Renal pelvis (tissue), 4 donors: ENCODE results near the gene KRTAP4-4. TPM values are rescaled to one million over a fixed set of nuclear protein-coding genes. Genes with fewer than 3 reads are reported as not detected.
"Not testable (repeated sequence)": the region's sequence is repeated elsewhere in the genome, so short reads cannot be mapped to it uniquely, and the experiment has no call there.

Experiments
- DNase-seq: peaks from one replicate; pipeline ENCODE4 v3.0.0-alpha.2; 2013
- polyA plus RNA-seq, 3 donors: library from polyadenylated mRNA; unstranded; fragments of 120-200 nt; gene quantifications; one replicate each; pipeline ENCODE4 v1.2.1, GENCODE V29; 2013; ENCODE audit not compliant: insufficient read length in 3 of 3

Gene KRTAP4-4
- polyA plus RNA-seq, 3 donors = not detected

- DNase-seq = not testable (repeated sequence)
These were observed 11.4 kb downstream of the KRTAP4-4 start for GRCh38 chr17:41148971-41149651.

- no peak for DNase-seq
These were observed 12.9 kb downstream of the KRTAP4-4 start for GRCh38 chr17:41147531-41148204.

- DNase-seq = no peak
These were observed 15.3 kb downstream of the KRTAP4-4 start for GRCh38 chr17:41145261-41145660.

DNA sequence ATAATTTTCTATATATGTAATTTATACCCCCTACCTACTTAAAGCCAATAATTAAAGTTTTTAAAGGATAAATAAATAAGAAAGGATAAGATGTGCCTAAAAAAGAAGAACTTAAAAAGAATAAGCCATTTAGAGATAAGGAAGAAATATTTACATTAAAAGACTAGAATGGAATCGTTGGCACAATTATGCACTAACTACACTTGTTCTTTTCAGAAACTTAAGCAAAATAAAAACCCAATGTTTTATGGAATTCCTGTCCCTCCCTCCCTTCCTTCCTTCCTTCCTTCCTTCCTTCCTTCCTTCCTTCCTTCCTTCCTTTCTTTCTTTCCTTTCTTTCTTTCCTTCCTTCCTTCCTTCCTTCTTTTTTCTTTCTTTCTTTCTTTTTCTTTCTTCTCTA is 15.7 kb downstream of the KRTAP4-4 start:
- no peak for DNase-seq

- no peak for DNase-seq
These were observed 19.2 kb downstream of the KRTAP4-4 start for GRCh38 chr17:41141361-41141760.

- no peak for DNase-seq
These were observed 20.0 kb downstream of the KRTAP4-4 start, which contains the start of gene KRTAP4-6 for GRCh38 chr17:41140360-41141131. Gene KRTAP4-6 (minus strand): TSS chr17:41140544. CDS start chr17:41140487, 57 bp downstream.

GRCh38 chr17:41139865-41140264 is 20.7 kb downstream of the KRTAP4-4 start:
- DNase-seq = not testable (repeated sequence)

GRCh38 chr17:41133880-41134735 is 26.4 kb downstream of the KRTAP4-4 start:
- no peak for DNase-seq

DNA sequence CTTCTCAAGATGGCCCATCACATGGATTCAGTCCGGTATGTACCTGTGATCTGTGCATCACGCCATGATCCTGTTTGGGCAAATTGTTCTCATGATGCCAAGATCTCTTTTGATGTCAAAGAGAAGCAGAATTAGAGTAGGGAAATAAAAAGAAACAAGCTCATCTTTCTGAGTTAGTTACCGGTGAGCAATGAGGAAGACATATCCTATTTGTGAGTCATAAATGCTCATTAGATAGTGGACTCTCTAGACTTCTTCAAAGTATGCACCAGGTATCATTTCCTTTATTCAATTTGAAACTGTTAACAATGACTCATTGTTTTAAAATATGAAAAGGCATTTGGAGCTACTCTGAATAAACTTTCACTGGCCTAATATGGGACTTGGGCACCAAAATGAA is 28.6 kb downstream of the KRTAP4-4 start:
- DNase-seq = no peak

GRCh38 chr17:41127371-41127770 is 33.2 kb downstream of the KRTAP4-4 start:
- DNase-seq = no peak

- DNase-seq = no peak
These were observed 34.1 kb downstream of the KRTAP4-4 start for GRCh38 chr17:41126412-41126811.

- DNase-seq = no peak
These were observed 35.5 kb downstream of the KRTAP4-4 start for GRCh38 chr17:41125064-41125463.

DNA sequence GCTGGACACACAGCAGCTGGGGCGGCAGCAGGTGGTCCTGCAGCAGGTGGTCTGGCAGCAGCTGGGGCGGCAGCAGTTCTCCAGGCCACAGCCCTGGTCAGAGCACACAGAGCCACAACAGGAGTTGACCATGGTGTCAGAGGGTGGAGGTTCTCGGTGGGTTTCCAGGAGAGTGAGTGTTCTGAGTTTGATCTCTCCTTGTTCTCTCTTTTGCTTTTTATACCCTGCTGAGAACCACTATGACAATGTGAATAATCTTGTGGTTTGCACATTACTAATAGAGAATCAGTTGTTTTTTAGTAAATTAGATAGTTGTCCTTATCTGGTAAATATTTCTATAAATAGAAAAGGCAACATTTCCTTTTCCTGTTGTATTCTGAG is 36.6 kb downstream of the KRTAP4-4 start, which contains the start of gene KRTAP4-12:
Gene KRTAP4-12, minus strand, starts transcription at position 192 of the 381 bp plus-strand sequence. Its CDS starts 60 bp downstream, at position 132.
- DNase-seq = not testable (repeated sequence)

- DNase-seq = not testable (repeated sequence)
These were observed 37.1 kb downstream of the KRTAP4-4 start for GRCh38 chr17:41123292-41123990.

DNA sequence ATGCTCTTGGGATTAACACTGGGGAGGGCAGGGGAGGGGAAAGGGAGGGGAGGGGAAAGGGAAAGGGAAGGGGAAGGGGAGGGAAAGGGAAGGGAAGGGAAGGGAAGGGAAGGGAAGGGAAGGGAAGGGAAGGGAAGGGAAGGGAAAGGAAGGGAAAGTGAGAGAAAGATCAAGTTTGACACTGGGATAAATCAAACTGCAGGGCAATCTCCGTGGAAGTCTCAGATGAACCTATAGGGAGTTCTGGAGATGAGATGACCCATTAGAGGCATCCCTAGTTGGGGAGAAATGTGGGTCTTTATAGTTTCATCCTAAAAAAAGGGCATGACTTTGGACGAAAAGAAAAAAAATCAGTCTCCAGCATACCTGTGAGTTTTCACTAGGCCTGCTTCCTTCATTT is 38.8 kb downstream of the KRTAP4-4 start:
- no peak for DNase-seq

GRCh38 chr17:41119696-41120690 is 40.6 kb downstream of the KRTAP4-4 start:
- DNase-seq = not testable (repeated sequence)

- DNase-seq = no peak
These were observed 41.8 kb downstream of the KRTAP4-4 start for GRCh38 chr17:41118721-41119120.

DNA sequence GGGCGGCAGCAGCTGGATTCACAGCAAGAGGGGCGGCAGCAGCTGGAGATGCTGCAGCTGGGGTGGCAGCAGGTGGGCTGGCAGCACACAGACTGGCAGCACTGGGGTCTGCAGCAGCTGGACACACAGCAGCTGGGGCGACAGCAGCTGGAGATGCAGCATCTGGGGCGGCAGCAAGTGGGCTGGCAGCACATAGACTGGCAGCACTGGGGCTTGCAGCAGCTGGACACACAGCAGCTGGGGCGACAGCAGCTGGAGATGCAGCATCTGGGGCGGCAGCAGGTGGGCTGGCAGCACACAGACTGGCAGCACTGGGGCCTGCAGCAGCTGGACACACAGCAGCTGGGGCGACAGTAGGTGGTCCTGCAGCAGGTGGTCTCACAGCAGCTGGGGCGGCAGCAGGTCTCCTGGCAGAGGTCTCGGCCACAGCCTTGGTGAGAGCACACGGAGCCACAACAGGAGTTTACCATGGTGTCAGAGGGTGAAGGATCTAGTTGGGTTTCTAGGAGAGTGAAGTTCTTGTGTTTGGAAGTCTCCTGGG is 42.6 kb downstream of the KRTAP4-4 start, which contains the start of gene KRTAP4-11:
Gene KRTAP4-11, minus strand, starts transcription at position 528 of the 541 bp plus-strand sequence. Its CDS starts 58 bp downstream, at position 470.
- not testable (repeated sequence) for DNase-seq

- DNase-seq = no peak
These were observed 44.3 kb downstream of the KRTAP4-4 start for GRCh38 chr17:41116297-41116696.
